ENCODE results near the gene SSU72. TPM values are rescaled to one million over a fixed set of nuclear protein-coding genes. Genes with fewer than 3 reads are reported as not detected.
"Not testable (repeated sequence)": the region's sequence is repeated elsewhere in the genome, so short reads cannot be mapped to it uniquely, and the experiment has no call there.

Gene SSU72
- total and polyA plus RNA-seq, 2 donors (not counting 1 experiment from before 2014, with no cell fraction given): 65.1 to 127 TPM

GRCh38 chr1:1528301-1529267 is 46.1 kb downstream of the SSU72 start:
- H3K36me3 ChIP-seq (ENCODE audit: control insufficient read depth, insufficient read depth, low read length): peaks cover 7% of the 10 kb centered on the region
- H3K79me2 ChIP-seq (ENCODE audit: control insufficient read depth, insufficient read depth, low read length): no peaks in the 10 kb centered on the region
- H3K4me1 ChIP-seq (ENCODE audit: control insufficient read depth, extremely low read depth, insufficient read depth, low read length): no peaks in the 10 kb centered on the region
- no peak for DNase-seq (ENCODE audit: low read depth in 2 of 2)
- H4K20me1 ChIP-seq (ENCODE audit: control insufficient read depth, extremely low read depth, insufficient read depth, low read length): no peaks in the 10 kb centered on the region
- no peak overlapping the region for H3K27ac ChIP-seq (ENCODE audit: insufficient read depth, low read length)
- H3K4me2 ChIP-seq (ENCODE audit: extremely low read depth, insufficient read depth, low read length): no peak overlapping the region
- no peak overlapping the region for H2AFZ ChIP-seq (ENCODE audit: low read length)
- H3K4me3 ChIP-seq (replicated peaks in 1 of 4; ENCODE audit: control extremely low read depth in 1 of 4, insufficient read depth in 1 of 4, low read depth in 3 of 4, low read length in 4 of 4): no peak overlapping the region
- H3K9me3 ChIP-seq (ENCODE audit: control insufficient read depth, insufficient read depth, low read depth, low read length): no peaks in the 10 kb centered on the region
- H3K27me3 ChIP-seq (ENCODE audit: control insufficient read depth, insufficient read depth, low read length): no peaks in the 10 kb centered on the region
- H3K9ac ChIP-seq (ENCODE audit: insufficient read depth, low read length): no peak overlapping the region
- TF ChIP-seq CTCF (conservative IDR thresholded peaks at IDR 0.05 in 1 of 2, IDR thresholded peaks at IDR 0.05 in 1 of 2; ENCODE audit: low read depth in 1 of 2, low read length in 2 of 2): no peak
- no peak for TF ChIP-seq EZH2 (IDR thresholded peaks at IDR 0.05; ENCODE audit: low read length, missing control alignments)

GRCh38 chr1:1527092-1527816 is 47.4 kb downstream of the SSU72 start:
- no peak for TF ChIP-seq EZH2 (IDR thresholded peaks at IDR 0.05; ENCODE audit: low read length, missing control alignments)
- no peak for TF ChIP-seq CTCF (conservative IDR thresholded peaks at IDR 0.05 in 1 of 2, IDR thresholded peaks at IDR 0.05 in 1 of 2; ENCODE audit: low read depth in 1 of 2, low read length in 2 of 2)
- Histone ChIP-seq H2AFZ (ENCODE audit: low read length) (no peak overlapping the region), H3K36me3 (ENCODE audit: control insufficient read depth, insufficient read depth, low read length) (peaks cover 8% of the 10 kb centered on the region), H3K79me2 (ENCODE audit: control insufficient read depth, insufficient read depth, low read length) (no peaks in the 10 kb centered on the region), H3K4me2 (ENCODE audit: extremely low read depth, insufficient read depth, low read length) (no peak overlapping the region), H4K20me1 (ENCODE audit: control insufficient read depth, extremely low read depth, insufficient read depth, low read length) (no peaks in the 10 kb centered on the region), H3K9me3 (ENCODE audit: control insufficient read depth, insufficient read depth, low read depth, low read length) (no peaks in the 10 kb centered on the region), H3K4me3 (replicated peaks in 1 of 4; ENCODE audit: control extremely low read depth in 1 of 4, insufficient read depth in 1 of 4, low read depth in 3 of 4, low read length in 4 of 4) (no peak overlapping the region), H3K27ac (ENCODE audit: insufficient read depth, low read length) (no peak overlapping the region), H3K27me3 (ENCODE audit: control insufficient read depth, insufficient read depth, low read length) (no peaks in the 10 kb centered on the region), H3K9ac (ENCODE audit: insufficient read depth, low read length) (no peak overlapping the region), H3K4me1 (ENCODE audit: control insufficient read depth, extremely low read depth, insufficient read depth, low read length) (no peaks in the 10 kb centered on the region)
- no peak for DNase-seq (ENCODE audit: low read depth in 2 of 2)

GRCh38 chr1:1526476-1526875 is 48.2 kb downstream of the SSU72 start:
- not testable (repeated sequence) for H3K9me3 ChIP-seq (ENCODE audit: control insufficient read depth, insufficient read depth, low read depth, low read length); H3K36me3 ChIP-seq (ENCODE audit: control insufficient read depth, insufficient read depth, low read length); DNase-seq (ENCODE audit: low read depth in 2 of 2)

GRCh38 chr1:1524750-1525383 is 49.8 kb downstream of the SSU72 start:
- H4K20me1 ChIP-seq (ENCODE audit: control insufficient read depth, extremely low read depth, insufficient read depth, low read length); H3K4me1 ChIP-seq (ENCODE audit: control insufficient read depth, extremely low read depth, insufficient read depth, low read length); H2AFZ ChIP-seq (ENCODE audit: low read length); H3K79me2 ChIP-seq (ENCODE audit: control insufficient read depth, insufficient read depth, low read length); H3K27ac ChIP-seq (ENCODE audit: insufficient read depth, low read length); H3K4me2 ChIP-seq (ENCODE audit: extremely low read depth, insufficient read depth, low read length); H3K4me3 ChIP-seq (replicated peaks in 1 of 4; ENCODE audit: control extremely low read depth in 1 of 4, insufficient read depth in 1 of 4, low read depth in 3 of 4, low read length in 4 of 4); H3K9me3 ChIP-seq (ENCODE audit: control insufficient read depth, insufficient read depth, low read depth, low read length); H3K9ac ChIP-seq (ENCODE audit: insufficient read depth, low read length); H3K27me3 ChIP-seq (ENCODE audit: control insufficient read depth, insufficient read depth, low read length); DNase-seq (ENCODE audit: low read depth in 2 of 2): not testable (repeated sequence)
- H3K36me3 ChIP-seq (ENCODE audit: control insufficient read depth, insufficient read depth, low read length): peaks cover 14% of the 10 kb centered on the region

More at GRCh38 chr1:1526476-1526875, 48.2 kb downstream of the SSU72 start:
- H4K20me1 ChIP-seq (ENCODE audit: control insufficient read depth, extremely low read depth, insufficient read depth, low read length); H2AFZ ChIP-seq (ENCODE audit: low read length); H3K4me3 ChIP-seq (replicated peaks in 1 of 4; ENCODE audit: control extremely low read depth in 1 of 4, insufficient read depth in 1 of 4, low read depth in 3 of 4, low read length in 4 of 4); H3K27me3 ChIP-seq (ENCODE audit: control insufficient read depth, insufficient read depth, low read length); H3K4me2 ChIP-seq (ENCODE audit: extremely low read depth, insufficient read depth, low read length); H3K9ac ChIP-seq (ENCODE audit: insufficient read depth, low read length); H3K27ac ChIP-seq (ENCODE audit: insufficient read depth, low read length); H3K4me1 ChIP-seq (ENCODE audit: control insufficient read depth, extremely low read depth, insufficient read depth, low read length); H3K79me2 ChIP-seq (ENCODE audit: control insufficient read depth, insufficient read depth, low read length): not testable (repeated sequence)

GRCh38 chr1:1523651-1524050 is 51.0 kb downstream of the SSU72 start:
- H2AFZ ChIP-seq (ENCODE audit: low read length); H3K79me2 ChIP-seq (ENCODE audit: control insufficient read depth, insufficient read depth, low read length); H4K20me1 ChIP-seq (ENCODE audit: control insufficient read depth, extremely low read depth, insufficient read depth, low read length); DNase-seq (ENCODE audit: low read depth in 2 of 2); H3K4me2 ChIP-seq (ENCODE audit: extremely low read depth, insufficient read depth, low read length); H3K9ac ChIP-seq (ENCODE audit: insufficient read depth, low read length); H3K4me3 ChIP-seq (replicated peaks in 1 of 4; ENCODE audit: control extremely low read depth in 1 of 4, insufficient read depth in 1 of 4, low read depth in 3 of 4, low read length in 4 of 4); H3K27ac ChIP-seq (ENCODE audit: insufficient read depth, low read length); H3K4me1 ChIP-seq (ENCODE audit: control insufficient read depth, extremely low read depth, insufficient read depth, low read length); H3K27me3 ChIP-seq (ENCODE audit: control insufficient read depth, insufficient read depth, low read length); H3K9me3 ChIP-seq (ENCODE audit: control insufficient read depth, insufficient read depth, low read depth, low read length): not testable (repeated sequence)
- H3K36me3 ChIP-seq (ENCODE audit: control insufficient read depth, insufficient read depth, low read length): peaks cover 11% of the 10 kb centered on the region

Measured in fibroblast of lung (primary cell).